Stimulated activated CD4-positive, alpha-beta T cell treated with anti-CD3 and anti-CD28 coated beads, Interleukin-12 subunit alpha, Interleukin-12 subunit beta, amount 100 ng/mL, for 24 hours (primary cell): ENCODE results near the gene APOBEC2.

Experiments used
- DNase-seq, 2 experiments: peaks; one replicate each; pipeline ENCODE4 v3.0.0-alpha.2; 2020; ENCODE audit warnings: low read depth in 2 of 2

The APOBEC2 gene

GRCh38 chr6:41085182-41085581, 32.2 kb downstream of the APOBEC2 start:
- no peak for DNase-seq

GRCh38 chr6:41088451-41088850, 35.4 kb downstream of the APOBEC2 start:
- DNase-seq = no peak

GRCh38 chr6:41090841-41091761, 38.1 kb downstream of the APOBEC2 start:
- no peak for DNase-seq

GRCh38 chr6:41092421-41093140, 39.6 kb downstream of the APOBEC2 start:
- no peak for DNase-seq

GRCh38 chr6:41093729-41094128, 40.7 kb downstream of the APOBEC2 start:
- no peak for DNase-seq

GRCh38 chr6:41097467-41098090, 44.6 kb downstream of the APOBEC2 start:
- DNase-seq = no peak

GRCh38 chr6:41098366-41098765, 45.4 kb downstream of the APOBEC2 start:
- DNase-seq = no peak

- DNase-seq = no peak
Measured at GRCh38 chr6:41100871-41101287, 47.9 kb downstream of the APOBEC2 start.

GRCh38 chr6:41103847-41104246, 50.8 kb downstream of the APOBEC2 start:
- no peak for DNase-seq

GRCh38 chr6:41111017-41111416, 58.0 kb downstream of the APOBEC2 start:
- no peak for DNase-seq
